Mesodermal cell (in vitro differentiated cells): ENCODE measurements around the gene NUDT15. TPM values are rescaled to one million over a fixed set of nuclear protein-coding genes. Genes with fewer than 3 reads are reported as not detected.
"Not testable (repeated sequence)": the region's sequence is repeated elsewhere in the genome, so short reads cannot be mapped to it uniquely, and the experiment has no call there.

Experiments used
- H3K27ac ChIP-seq: 2 replicates; pipeline ENCODE4 v1.7.0; 2013; ENCODE audit warnings: mild to moderate bottlenecking, low read depth, low read length, moderate library complexity; ENCODE audit not compliant: severe bottlenecking
- H3K36me3 ChIP-seq: 2 replicates; pipeline ENCODE4 v1.7.1; 2013; ENCODE audit warnings: mild to moderate bottlenecking, low read length, moderate library complexity; ENCODE audit not compliant: control insufficient read depth, insufficient read depth
- H3K4me1 ChIP-seq: one replicate; pipeline ENCODE4 v1.7.1; 2013; ENCODE audit warnings: mild to moderate bottlenecking, low read length; ENCODE audit not compliant: insufficient read depth, control insufficient read depth, poor library complexity, severe bottlenecking
- H3K4me3 ChIP-seq: 2 replicates; pipeline ENCODE4 v1.7.0; 2013; ENCODE audit warnings: low read length, control low read depth, mild to moderate bottlenecking; ENCODE audit not compliant: insufficient read depth, poor library complexity, severe bottlenecking; ENCODE audit errors: extremely low read depth
- H3K9me3 ChIP-seq: 2 replicates; pipeline ENCODE4 v1.7.1; 2013; ENCODE audit warnings: mild to moderate bottlenecking, low read length, moderate library complexity; ENCODE audit not compliant: control insufficient read depth
- WGBS, 2 experiments: methylation state at CpG; one replicate each; pipeline ENCODE4 v1.1.5; 2013; ENCODE audit warnings: missing lambda C conversion rate in 2 of 2; ENCODE audit not compliant: insufficient coverage in 2 of 2; 5-methylcytosine and 5-hydroxymethylcytosine counted together
- polyA plus RNA-seq, 2 experiments: library from polyadenylated mRNA; stranded (reverse); fragments of 50-300 nt; gene quantifications; one replicate each; pipeline ENCODE4 v1.2.3, GENCODE V29; 2013

Gene NUDT15
- polyA plus RNA-seq (2013, experiment 1 of 2) = 21.9 TPM
- 23.5 TPM for polyA plus RNA-seq (2013, experiment 2 of 2)

GRCh38 chr13:48037346-48038173 is at the start of gene NUDT15:
TSS of gene NUDT15 (plus strand) at chr13:48037726. CDS start at chr13:48037747, 21 bp downstream.
- H3K4me3 ChIP-seq = peak within 1 kb of the TSS; percentile 61
- peak within 1 kb of the TSS; percentile 99 for H3K27ac ChIP-seq
- peaks cover 26% of the 10 kb centered on the region for H3K36me3 ChIP-seq
- no peaks in the 10 kb centered on the region for H3K4me1 ChIP-seq
- H3K9me3 ChIP-seq = peaks cover 11% of the 10 kb centered on the region
- 1 to 2% methylated on average over 50 to 63 of the region's 82 CpGs for WGBS, 2 experiments

GRCh38 chr13:47990427-47990826 is 47.1 kb upstream of the NUDT15 start:
- H3K27ac ChIP-seq = no peak overlapping the region
- no CpG with 5 or more reads among the region's 1 CpG for WGBS, 2 experiments
- H3K36me3 ChIP-seq = peaks cover 74% of the 10 kb centered on the region
- no peak overlapping the region for H3K4me3 ChIP-seq
- H3K4me1 ChIP-seq = no peaks in the 10 kb centered on the region
- no peaks in the 10 kb centered on the region for H3K9me3 ChIP-seq

- H3K36me3 ChIP-seq = peaks cover 72% of the 10 kb centered on the region
- H3K27ac ChIP-seq = no peak overlapping the region
- no peaks in the 10 kb centered on the region for H3K4me1 ChIP-seq
- H3K9me3 ChIP-seq = no peaks in the 10 kb centered on the region
- 86 to 100% methylated on average over 1 to 2 of the region's 2 CpGs for WGBS, 2 experiments
- no peak overlapping the region for H3K4me3 ChIP-seq
Measured at GRCh38 chr13:47990920-47991466, 46.5 kb upstream of the NUDT15 start.

GRCh38 chr13:47991859-47992258 is 45.7 kb upstream of the NUDT15 start:
- no peak overlapping the region for H3K27ac ChIP-seq
- H3K4me3 ChIP-seq = no peak overlapping the region
- no peaks in the 10 kb centered on the region for H3K4me1 ChIP-seq
- WGBS, 2 experiments = 86 to 100% methylated on average over 2 to 3 of the region's 4 CpGs
- no peaks in the 10 kb centered on the region for H3K9me3 ChIP-seq
- peaks cover 73% of the 10 kb centered on the region for H3K36me3 ChIP-seq

- H3K4me1 ChIP-seq = peaks cover 4% of the 10 kb centered on the region
- peaks cover 52% of the 10 kb centered on the region for H3K36me3 ChIP-seq
- no peak overlapping the region for H3K27ac ChIP-seq
- WGBS, 2 experiments = no CpG with 5 or more reads among the region's 2 CpGs
- H3K9me3 ChIP-seq = no peaks in the 10 kb centered on the region
- no peak overlapping the region for H3K4me3 ChIP-seq
Measured at GRCh38 chr13:47997384-47997783, 40.1 kb upstream of the NUDT15 start.

- WGBS, 2 experiments = 100% methylated on average over 1 of the region's 5 CpGs; no CpG with 5 or more reads in 1 of the 2 experiments
- H3K4me3 ChIP-seq = peak overlapping the region; percentile 97
Measured at GRCh38 chr13:47999973-48000372, 37.6 kb upstream of the NUDT15 start.

GRCh38 chr13:48000559-48001113 is 36.9 kb upstream of the NUDT15 start:
- 0 to 1% methylated on average over 16 to 19 of the region's 25 CpGs for WGBS, 2 experiments
- peaks cover 4% of the 10 kb centered on the region for H3K4me1 ChIP-seq

More at GRCh38 chr13:47999973-48000372, 37.6 kb upstream of the NUDT15 start:
- Histone ChIP-seq H3K36me3 (peaks cover 27% of the 10 kb centered on the region), H3K27ac (no peak overlapping the region), H3K9me3 (no peaks in the 10 kb centered on the region), H3K4me1 (peaks cover 4% of the 10 kb centered on the region)

GRCh38 chr13:48001114-48001881 is 36.2 kb upstream of the NUDT15 start, which contains the start of gene SUCLA2:
TSS of gene SUCLA2 (minus strand) at chr13:48001273. CDS start at chr13:48001269, 4 bp downstream.
- no peaks in the 10 kb centered on the region for H3K9me3 ChIP-seq
- 5% methylated on average over 33 to 49 of the region's 52 CpGs for WGBS, 2 experiments
- H3K4me3 ChIP-seq = peak within 1 kb of the TSS; percentile 97
- peaks cover 4% of the 10 kb centered on the region for H3K4me1 ChIP-seq
- H3K27ac ChIP-seq = peak within 1 kb of the TSS; percentile 72
- peaks cover 20% of the 10 kb centered on the region for H3K36me3 ChIP-seq

More at GRCh38 chr13:48000559-48001113, 36.9 kb upstream of the NUDT15 start:
- H3K27ac ChIP-seq = peak overlapping the region; percentile 53
- H3K9me3 ChIP-seq = no peaks in the 10 kb centered on the region
- peaks cover 26% of the 10 kb centered on the region for H3K36me3 ChIP-seq
- peak overlapping the region; percentile 97 for H3K4me3 ChIP-seq

GRCh38 chr13:48001999-48002398 is 35.5 kb upstream of the NUDT15 start:
- peak overlapping the region; percentile 97 for H3K4me3 ChIP-seq
- H3K36me3 ChIP-seq = peaks cover 14% of the 10 kb centered on the region
- not testable (repeated sequence) for H3K9me3 ChIP-seq, H3K27ac ChIP-seq, H3K4me1 ChIP-seq
- WGBS, 2 experiments = 14 to 28% methylated on average over 1 to 3 of the region's 5 CpGs

- WGBS, 2 experiments = 60% methylated on average over 1 of the region's 2 CpGs; no CpG with 5 or more reads in 1 of the 2 experiments
- H3K4me3 ChIP-seq = no peak overlapping the region
- H3K9me3 ChIP-seq = no peaks in the 10 kb centered on the region
- no peaks in the 10 kb centered on the region for H3K36me3 ChIP-seq
- H3K4me1 ChIP-seq = peaks cover 4% of the 10 kb centered on the region
- no peak overlapping the region for H3K27ac ChIP-seq
Measured at GRCh38 chr13:48004201-48004600, 33.3 kb upstream of the NUDT15 start.
